Measurements from ENCODE around the gene IGSF11. TPM values are rescaled to one million over a fixed set of nuclear protein-coding genes. Genes with fewer than 3 reads are reported as not detected.
A peak's percentile ranks its signal among the peaks of the same experiment; 100 is the strongest.

The IGSF11 gene
- total and polyA plus RNA-seq, 2 of the 4 experiments (the other 2 are of a cell fraction): 0.18 TPM; not detected in 1

DNA sequence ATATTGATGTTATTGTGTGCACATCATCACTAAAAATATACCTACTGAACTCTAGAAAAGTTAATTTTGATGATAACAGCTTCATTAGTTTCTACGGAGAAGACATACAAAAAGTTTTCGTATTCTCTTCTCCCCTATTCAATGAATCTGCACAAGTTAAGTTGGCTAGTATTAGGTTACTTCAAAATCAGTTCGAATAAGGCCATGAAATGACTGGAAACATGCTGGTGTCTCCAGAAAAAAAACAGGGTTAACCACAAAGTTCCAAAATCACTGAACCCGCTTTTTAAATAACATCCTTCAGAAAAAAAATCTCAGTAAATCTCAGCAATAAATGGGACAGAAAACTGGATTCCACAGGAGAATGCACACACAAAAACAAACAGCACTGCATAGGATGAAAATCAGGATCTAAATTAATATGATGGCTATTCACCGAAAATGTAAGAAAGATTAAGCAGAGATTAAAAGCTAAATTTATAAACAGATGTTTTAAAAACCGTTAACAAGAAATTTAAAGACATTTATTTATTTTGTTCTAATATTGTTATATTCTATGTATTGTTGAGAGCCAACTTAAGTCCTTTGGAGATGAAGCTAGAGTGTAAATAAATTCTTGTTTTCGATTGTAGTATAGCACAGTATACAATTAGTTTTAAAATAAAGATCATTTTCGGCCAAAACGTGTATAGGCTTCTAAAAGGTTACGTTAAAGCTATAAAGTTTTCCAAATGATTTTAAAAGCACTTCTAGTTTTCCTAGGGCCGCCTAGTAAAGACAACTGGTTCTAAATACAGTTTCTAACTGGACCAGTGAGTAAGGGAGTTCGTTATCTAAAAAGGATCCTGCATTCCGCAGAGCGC, 1.0 kb downstream of the IGSF11 start:
- Histone ChIP-seq H3K18ac (ENCODE audit: low read depth, low read length) (no peak overlapping the region), H3K4me3 (ENCODE audit: insufficient read depth, low read depth, low read length) (no peak overlapping the region), H3K9ac (ENCODE audit: low read depth, low read length) (no peak overlapping the region), H3K79me1 (ENCODE audit: low read depth in 1 of 2, low read length in 2 of 2) (no peaks in the 10 kb centered on the region), H2BK5ac (ENCODE audit: low read depth, low read length, poor library complexity, severe bottlenecking) (no peak overlapping the region), H3K4ac (ENCODE audit: low read depth, low read length) (no peak overlapping the region), H2AK9ac (replicated peaks; ENCODE audit: low read depth, low read length, poor library complexity) (no peak overlapping the region), H2BK120ac (ENCODE audit: low read depth, low read length) (no peak overlapping the region), H3K9me3 (ENCODE audit: control insufficient read depth, insufficient read depth, low read length) (no peaks in the 10 kb centered on the region), H3K4me1 (ENCODE audit: control insufficient read depth, insufficient read depth, low read length) (no peaks in the 10 kb centered on the region), H4K91ac (ENCODE audit: insufficient read depth, low read depth, low read length) (no peak overlapping the region), H3K23ac (ENCODE audit: low read depth, low read length) (no peak overlapping the region), H3K14ac (replicated peaks; ENCODE audit: low read depth, low read length) (no peak overlapping the region), H4K8ac (ENCODE audit: low read depth in 2 of 2, low read length in 2 of 2) (no peak overlapping the region), H3K36me3 (ENCODE audit: control insufficient read depth, insufficient read depth, low read length) (no peaks in the 10 kb centered on the region), H3K27me3 (ENCODE audit: control insufficient read depth, insufficient read depth, low read length) (peaks cover 17% of the 10 kb centered on the region), H4K5ac (ENCODE audit: low read depth, low read length) (no peak overlapping the region), H3K4me2 (ENCODE audit: low read depth, low read length) (peak overlapping the region; percentile 87), H2BK15ac (ENCODE audit: low read depth, low read length) (no peak overlapping the region), H2BK20ac (ENCODE audit: low read depth, low read length) (no peak overlapping the region), H3K9me1 (ENCODE audit: insufficient read depth, low read length) (no peaks in the 10 kb centered on the region), H2AFZ (replicated peaks; ENCODE audit: low read length, poor library complexity) (peak overlapping the region; percentile 82), H3K27ac (ENCODE audit: insufficient read depth, low read length) (no peak overlapping the region), H2AK5ac (ENCODE audit: low read depth, low read length) (no peak overlapping the region), H4K20me1 (ENCODE audit: insufficient read depth, low read length) (no peaks in the 10 kb centered on the region), H3K56ac (ENCODE audit: extremely low read depth, insufficient read depth, low read length) (no peak overlapping the region)
- TF ChIP-seq CHD1 (IDR thresholded peaks at IDR 0.05; ENCODE audit: low read depth, low read length): no peak
- no peak for TF ChIP-seq FOS (IDR thresholded peaks at IDR 0.05; ENCODE audit: low read depth, low read length)
- TF ChIP-seq BHLHE40 (IDR thresholded peaks at IDR 0.05; ENCODE audit: low read depth, low read length): no peak
- no peak for TF ChIP-seq RCOR1 (IDR thresholded peaks at IDR 0.05; ENCODE audit: insufficient replicate concordance, low read length)
- TF ChIP-seq, protein P1, sequence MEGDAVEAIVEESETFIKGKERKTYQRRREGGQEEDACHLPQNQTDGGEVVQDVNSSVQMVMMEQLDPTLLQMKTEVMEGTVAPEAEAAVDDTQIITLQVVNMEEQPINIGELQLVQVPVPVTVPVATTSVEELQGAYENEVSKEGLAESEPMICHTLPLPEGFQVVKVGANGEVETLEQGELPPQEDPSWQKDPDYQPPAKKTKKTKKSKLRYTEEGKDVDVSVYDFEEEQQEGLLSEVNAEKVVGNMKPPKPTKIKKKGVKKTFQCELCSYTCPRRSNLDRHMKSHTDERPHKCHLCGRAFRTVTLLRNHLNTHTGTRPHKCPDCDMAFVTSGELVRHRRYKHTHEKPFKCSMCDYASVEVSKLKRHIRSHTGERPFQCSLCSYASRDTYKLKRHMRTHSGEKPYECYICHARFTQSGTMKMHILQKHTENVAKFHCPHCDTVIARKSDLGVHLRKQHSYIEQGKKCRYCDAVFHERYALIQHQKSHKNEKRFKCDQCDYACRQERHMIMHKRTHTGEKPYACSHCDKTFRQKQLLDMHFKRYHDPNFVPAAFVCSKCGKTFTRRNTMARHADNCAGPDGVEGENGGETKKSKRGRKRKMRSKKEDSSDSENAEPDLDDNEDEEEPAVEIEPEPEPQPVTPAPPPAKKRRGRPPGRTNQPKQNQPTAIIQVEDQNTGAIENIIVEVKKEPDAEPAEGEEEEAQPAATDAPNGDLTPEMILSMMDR (conservative IDR thresholded peaks at IDR 0.05; ENCODE audit: low read depth, low read length): no peak
- WGBS, 2 experiments (ENCODE audit: extremely low coverage in 2 of 2, insufficient read length in 1 of 2): no CpG with 5 or more reads among the region's 14 CpGs
- in situ Hi-C loops (cut with MboI; ENCODE audit: low sequenced_read_pairs): no loop called here
- ChIA-PET POLR2A (ENCODE audit: unreplicated experiment) (no interaction called here), CTCF (interaction anchor here (1.1 to 2.3 kb wide), 5 partner anchors 9 to 150 kb away, joined by 3 to 29 read pairs (median 6); no protein-coding TSS in a partner anchor)
- ATAC-seq (ENCODE audit: low read depth) (no peak), DNase-seq (no peak)
- dilution Hi-C loops (cut with HindIII; ENCODE audit: low sequenced_read_pairs, unreplicated experiment): no loop called here
- BruUV-seq (replicated peaks): no TSS peak
- intact Hi-C loops (cut with micrococcal nuclease): loop anchor here (2.0 to 10.0 kb wide), 2 partner anchors 151 to 211 kb away; partner anchors contain the start of gene B4GALT4
